ENCODE measurements around the gene TSFM. TPM values are rescaled to one million over a fixed set of nuclear protein-coding genes. Genes with fewer than 3 reads are reported as not detected.
A peak's percentile ranks its signal among the peaks of the same experiment; 100 is the strongest.

The TSFM gene
- 10 to 100 TPM; 15.5 to 21.5 (median 20.2) TPM for total RNA-seq
- 26.3 TPM for total RNA-seq (2013)
- 0.79 to 2.6 (median 1.6) reads per million in 29 experiments for total RNA-seq

DNA sequence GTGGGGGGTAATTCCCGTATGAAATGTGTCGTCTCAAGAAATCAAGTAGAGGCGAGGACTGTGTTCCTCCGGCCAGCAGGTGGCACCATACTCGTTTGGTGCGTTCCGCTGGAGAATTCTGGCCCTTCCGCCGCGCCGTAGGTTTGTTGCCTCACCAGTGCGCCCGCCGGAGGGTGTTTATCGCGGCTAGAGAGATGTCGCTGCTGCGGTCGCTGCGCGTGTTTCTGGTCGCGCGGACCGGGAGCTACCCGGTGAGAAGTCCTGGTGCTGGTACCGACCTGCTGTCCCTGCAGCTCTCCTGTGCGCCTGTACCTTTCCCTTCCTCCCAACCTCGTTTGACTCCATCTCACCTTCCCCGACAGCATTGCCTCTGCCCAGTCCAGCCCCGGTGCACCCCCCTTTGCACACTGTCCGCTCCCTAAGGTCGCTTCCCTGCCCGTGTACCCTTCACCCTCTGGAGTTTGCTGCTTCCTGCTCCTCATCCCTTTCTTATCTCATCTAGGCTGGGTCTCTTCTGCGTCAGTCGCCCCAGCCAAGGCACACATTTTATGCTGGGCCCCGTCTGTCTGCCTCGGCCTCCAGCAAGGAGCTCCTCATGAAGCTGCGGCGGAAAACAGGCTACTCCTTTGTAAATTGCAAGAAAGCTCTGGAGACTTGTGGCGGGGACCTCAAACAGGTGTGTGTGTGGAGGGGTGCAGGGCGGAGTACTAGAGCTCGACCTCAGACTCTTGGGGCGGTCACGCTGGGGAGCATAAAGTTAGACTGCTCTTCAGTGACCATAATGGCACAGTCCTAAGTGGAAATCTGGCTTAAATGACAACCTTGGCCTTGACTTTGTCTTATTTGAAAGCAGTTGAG is at the start of gene TSFM:
Gene TSFM, plus strand, starts transcription at position 180 of the 858 bp plus-strand sequence. Its CDS starts 15 bp downstream, at position 195.
- H3K9me3 ChIP-seq: no peaks in the 10 kb centered on the region
- H3K36me3 ChIP-seq (ENCODE audit: control insufficient read depth in 2 of 2, extremely low read depth in 1 of 2, insufficient read depth in 1 of 2, low read length in 1 of 2): peaks cover 0 to 30% of the 10 kb centered on the region in 2 donors
- Mint-ChIP-seq H3K27me3 (no peaks in the 10 kb centered on the region), H3K4me3 (peak within 1 kb of the TSS; percentile 98 to 100 (median 99)), H3K9me3 (no peaks in the 10 kb centered on the region), H3K4me1 (peaks cover 50 to 58% (median 52%) of the 10 kb centered on the region in 3 donors), H3K27ac (peak within 1 kb of the TSS; percentile 97 to 99), H3K36me3 (peaks cover 20% of the 10 kb centered on the region)
- ChIA-PET POLR2A (interaction anchor here (0.6 kb wide), 2 partner anchors 11 to 100 kb away, joined by 3 read pairs; partner anchors contain the start of genes EEF1AKMT3 (in 1 of the 2) and METTL1 (in 1 of the 2)), CTCF (interaction anchor here (0.5 to 2.8 kb wide), 21 partner anchors 10 to 158 kb away, joined by 3 to 14 read pairs (median 4); partner anchors contain the start of genes EEF1AKMT3 (in 2 of the 2), METTL1 (in 2 of the 2), ATP23 (in 1 of the 2) and CYP27B1 (in 1 of the 2))
- WGBS (ENCODE audit: insufficient coverage): under 1% methylated on average over 38 of the region's 45 CpGs
- peak within 1 kb of the TSS; percentile 75 for H3K27ac ChIP-seq (ENCODE audit: low read length)
- peak within 1 kb of the TSS; percentile 89 to 99 for H3K4me3 ChIP-seq (ENCODE audit: control insufficient read depth in 1 of 2, extremely low read depth in 1 of 2, low read length in 1 of 2)
- no peaks in the 10 kb centered on the region for H3K27me3 ChIP-seq (replicated peaks in 1 of 2; ENCODE audit: control insufficient read depth in 2 of 2, extremely low read depth in 1 of 2, insufficient read depth in 2 of 2, low read length in 1 of 2)
- peak; percentile 89 to 99 (median 96) for DNase-seq
- ATAC-seq (replicated peaks in 1 of 4): peak; percentile 83 to 96 (median 88)
- peaks cover 22 to 46% of the 10 kb centered on the region in 2 experiments for H3K4me1 ChIP-seq (ENCODE audit: control insufficient read depth in 1 of 2, extremely low read depth in 1 of 2, insufficient read depth in 2 of 2, low read length in 2 of 2)

DNA sequence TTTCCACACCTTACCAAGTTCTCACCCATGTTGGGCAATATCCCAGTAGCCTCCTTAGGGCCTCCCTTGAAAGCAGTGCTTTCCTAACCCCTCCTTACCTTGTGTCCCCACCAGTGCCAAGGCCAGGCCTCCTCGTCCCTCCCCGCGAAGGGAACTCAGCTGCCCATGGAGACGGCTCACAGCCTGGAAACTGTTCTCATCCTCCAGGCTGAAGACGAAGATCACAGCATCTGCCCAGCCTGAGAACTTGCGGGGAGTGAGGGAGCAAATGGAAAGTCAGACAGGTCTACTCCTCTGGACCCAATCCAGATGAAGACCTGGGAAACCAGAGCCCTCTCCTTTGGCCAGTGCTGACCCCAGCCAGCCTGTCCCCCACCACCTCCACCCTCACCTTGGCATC is 48.7 kb upstream of the TSFM start:
- Histone ChIP-seq H3K4me3 (ENCODE audit: control insufficient read depth in 1 of 2, extremely low read depth in 1 of 2, low read length in 1 of 2) (no peak overlapping the region), H3K27ac (ENCODE audit: low read length) (no peak overlapping the region), H3K27me3 (replicated peaks in 1 of 2; ENCODE audit: control insufficient read depth in 2 of 2, extremely low read depth in 1 of 2, insufficient read depth in 2 of 2, low read length in 1 of 2) (no peaks in the 10 kb centered on the region), H3K9me3 (no peaks in the 10 kb centered on the region), H3K36me3 (ENCODE audit: control insufficient read depth in 2 of 2, extremely low read depth in 1 of 2, insufficient read depth in 1 of 2, low read length in 1 of 2) (peaks cover 21 to 81% of the 10 kb centered on the region in 2 donors), H3K4me1 (ENCODE audit: control insufficient read depth in 1 of 2, extremely low read depth in 1 of 2, insufficient read depth in 2 of 2, low read length in 2 of 2) (peaks cover under 1 to 28% of the 10 kb centered on the region in 2 experiments)
- WGBS (ENCODE audit: insufficient coverage): 93% methylated on average over 6 of the region's 6 CpGs
- ATAC-seq (replicated peaks in 1 of 4) (no peak), DNase-seq (no peak)
- Mint-ChIP-seq H3K27me3 (no peaks in the 10 kb centered on the region), H3K9me3 (no peaks in the 10 kb centered on the region), H3K36me3 (peaks cover 60% of the 10 kb centered on the region), H3K4me1 (peaks cover 14 to 18% (median 15%) of the 10 kb centered on the region in 3 donors), H3K27ac (peak overlapping the region in 1 of 2 donors; percentile 8), H3K4me3 (no peak overlapping the region)
- POLR2A ChIA-PET: no interaction called here
- CTCF ChIA-PET: interaction anchor here in 1 of 2 donors (0.7 kb wide), 1 partner anchor 108 kb away, joined by 3 read pairs; no protein-coding TSS in a partner anchor

DNA sequence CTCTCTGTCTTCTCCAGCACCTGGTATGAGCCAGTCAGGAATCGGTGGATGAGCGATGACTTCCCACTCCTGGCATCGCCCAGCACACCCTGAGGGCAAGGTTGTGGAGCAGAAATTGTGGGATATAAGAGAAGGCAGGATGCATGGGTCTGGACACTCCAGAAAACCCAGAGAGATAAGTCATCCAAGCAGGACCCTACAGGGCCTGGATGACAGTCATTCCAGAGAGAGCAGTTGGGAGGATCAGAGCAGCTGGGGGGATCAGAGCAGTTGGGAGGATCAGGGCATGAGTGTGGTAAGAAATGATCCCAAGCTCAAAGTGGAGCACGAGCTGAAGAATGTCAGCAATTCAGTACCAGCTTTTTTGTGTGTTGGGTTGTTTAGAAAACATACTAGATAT is 48.0 kb upstream of the TSFM start:
- Mint-ChIP-seq H3K4me1 (peaks cover 21 to 25% (median 22%) of the 10 kb centered on the region in 3 donors), H3K4me3 (no peak overlapping the region), H3K36me3 (peaks cover 60% of the 10 kb centered on the region), H3K27me3 (no peaks in the 10 kb centered on the region), H3K27ac (peak overlapping the region; percentile 8 to 78), H3K9me3 (no peaks in the 10 kb centered on the region)
- Histone ChIP-seq H3K9me3 (no peaks in the 10 kb centered on the region), H3K27me3 (replicated peaks in 1 of 2; ENCODE audit: control insufficient read depth in 2 of 2, extremely low read depth in 1 of 2, insufficient read depth in 2 of 2, low read length in 1 of 2) (no peaks in the 10 kb centered on the region), H3K4me3 (ENCODE audit: control insufficient read depth in 1 of 2, extremely low read depth in 1 of 2, low read length in 1 of 2) (no peak overlapping the region), H3K4me1 (ENCODE audit: control insufficient read depth in 1 of 2, extremely low read depth in 1 of 2, insufficient read depth in 2 of 2, low read length in 2 of 2) (peaks cover 6 to 35% of the 10 kb centered on the region in 2 experiments), H3K36me3 (ENCODE audit: control insufficient read depth in 2 of 2, extremely low read depth in 1 of 2, insufficient read depth in 1 of 2, low read length in 1 of 2) (peaks cover 24 to 80% of the 10 kb centered on the region in 2 donors), H3K27ac (ENCODE audit: low read length) (no peak overlapping the region)
- CTCF ChIA-PET: interaction anchor here in 1 of 2 donors (0.5 kb wide), 2 partner anchors 50 to 106 kb away, joined by 3 read pairs; no protein-coding TSS in a partner anchor
- ATAC-seq (replicated peaks in 1 of 4): no peak
- POLR2A ChIA-PET: no interaction called here
- DNase-seq: no peak
- 100% methylated on average over 1 of the region's 4 CpGs for WGBS (ENCODE audit: insufficient coverage)

DNA sequence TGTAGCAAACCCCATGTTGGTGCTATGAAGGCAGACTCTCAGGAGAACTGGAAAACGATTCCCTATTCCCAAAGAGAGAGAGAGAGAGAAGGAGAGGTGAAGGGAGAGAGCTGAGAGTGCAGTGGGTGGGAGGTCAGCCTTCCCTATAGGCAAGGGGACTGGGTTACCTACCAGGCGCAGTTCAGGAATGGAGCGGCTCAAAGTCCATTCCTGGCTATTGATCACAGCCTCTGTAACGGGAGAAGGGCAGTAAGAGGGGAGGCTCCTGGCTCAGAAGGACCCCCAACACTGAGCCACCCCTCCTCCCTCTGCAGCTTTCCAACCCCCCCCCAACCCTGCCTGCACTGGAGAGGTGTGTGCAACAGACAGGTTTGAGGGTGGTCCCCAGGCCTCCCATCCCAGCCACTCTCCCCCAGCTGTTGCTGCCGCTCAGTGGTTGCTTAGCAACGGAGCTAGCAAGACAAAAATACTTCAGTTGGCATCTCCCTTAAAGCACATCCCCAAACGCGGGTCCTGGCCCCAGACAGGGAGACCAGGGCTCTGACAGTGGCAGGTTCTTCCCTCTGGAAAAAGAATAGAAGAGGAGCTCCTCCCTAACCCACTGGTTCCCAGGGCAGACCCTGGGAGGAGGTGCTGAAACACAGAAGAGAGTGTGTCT is 47.3 kb upstream of the TSFM start:
- POLR2A ChIA-PET: no interaction called here

DNA sequence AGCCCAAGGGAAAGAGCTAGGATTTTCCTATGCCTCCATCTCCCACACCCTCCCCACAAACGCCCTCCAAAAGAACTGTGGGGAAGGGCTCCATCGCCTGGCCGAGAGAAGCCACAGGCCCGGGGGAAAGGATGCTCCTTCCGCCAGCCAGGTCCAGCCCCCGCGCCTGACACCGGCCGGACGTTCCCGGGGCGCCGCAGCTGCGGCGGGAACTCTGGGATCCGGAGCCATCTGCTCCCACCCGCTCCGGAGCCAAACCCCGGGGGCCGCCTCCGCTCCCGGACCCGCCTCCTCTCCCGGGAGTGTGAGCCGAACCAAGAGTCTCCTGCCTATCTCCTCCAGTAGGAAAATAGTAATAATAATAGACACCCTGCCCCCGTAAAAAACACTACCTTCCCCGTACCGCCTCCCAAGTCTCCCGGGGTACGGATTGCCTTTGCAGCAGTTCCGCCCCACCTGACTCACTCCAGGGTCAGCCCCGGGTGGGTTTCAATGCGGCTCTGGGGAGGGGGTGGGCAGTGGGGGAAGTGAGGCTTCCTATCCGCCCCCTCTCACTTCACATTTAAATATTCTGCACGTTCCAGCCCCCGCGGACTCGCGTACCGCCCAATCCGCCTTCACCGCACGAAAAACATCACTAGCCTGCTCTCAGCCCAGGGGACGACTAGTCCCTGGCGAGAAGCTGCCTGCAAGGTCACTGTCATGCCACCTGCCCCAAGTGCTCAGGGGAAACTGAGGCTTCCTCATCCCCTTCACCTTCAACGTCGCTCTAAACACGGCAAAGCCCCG is 46.4 kb upstream of the TSFM start:
- Mint-ChIP-seq H3K4me1 (peaks cover 34 to 38% (median 34%) of the 10 kb centered on the region in 3 donors), H3K36me3 (peaks cover 45% of the 10 kb centered on the region), H3K27me3 (no peaks in the 10 kb centered on the region), H3K27ac (peak overlapping the region; percentile 63 to 79), H3K4me3 (peak overlapping the region in 1 of 3 donors; percentile 15), H3K9me3 (no peaks in the 10 kb centered on the region)
- Histone ChIP-seq H3K27ac (ENCODE audit: low read length) (no peak overlapping the region), H3K4me3 (ENCODE audit: control insufficient read depth in 1 of 2, extremely low read depth in 1 of 2, low read length in 1 of 2) (no peak overlapping the region), H3K27me3 (replicated peaks in 1 of 2; ENCODE audit: control insufficient read depth in 2 of 2, extremely low read depth in 1 of 2, insufficient read depth in 2 of 2, low read length in 1 of 2) (no peaks in the 10 kb centered on the region), H3K36me3 (ENCODE audit: control insufficient read depth in 2 of 2, extremely low read depth in 1 of 2, insufficient read depth in 1 of 2, low read length in 1 of 2) (peaks cover 21 to 77% of the 10 kb centered on the region in 2 donors), H3K9me3 (no peaks in the 10 kb centered on the region), H3K4me1 (ENCODE audit: control insufficient read depth in 1 of 2, extremely low read depth in 1 of 2, insufficient read depth in 2 of 2, low read length in 2 of 2) (peaks cover 19 to 50% of the 10 kb centered on the region in 2 experiments)
- 88% methylated on average over 26 of the region's 49 CpGs for WGBS (ENCODE audit: insufficient coverage)
- DNase-seq (no peak), ATAC-seq (replicated peaks in 1 of 4) (no peak)
- ChIA-PET CTCF (interaction anchor here in 1 of 2 donors (0.6 kb wide), 1 partner anchor 68 kb away, joined by 4 read pairs; no protein-coding TSS in a partner anchor), POLR2A (no interaction called here)

More for the DNA sequence above, 47.3 kb upstream of the TSFM start:
- H3K27me3 ChIP-seq (replicated peaks in 1 of 2; ENCODE audit: control insufficient read depth in 2 of 2, extremely low read depth in 1 of 2, insufficient read depth in 2 of 2, low read length in 1 of 2): no peaks in the 10 kb centered on the region
- CTCF ChIA-PET: interaction anchor here (0.5 to 0.6 kb wide), 2 partner anchors 69 to 106 kb away, joined by 3 to 4 read pairs; no protein-coding TSS in a partner anchor
- H3K4me3 Mint-ChIP-seq: no peak overlapping the region
- no peak for ATAC-seq (replicated peaks in 1 of 4)
- H3K36me3 ChIP-seq (ENCODE audit: control insufficient read depth in 2 of 2, extremely low read depth in 1 of 2, insufficient read depth in 1 of 2, low read length in 1 of 2): peaks cover 24 to 80% of the 10 kb centered on the region in 2 donors
- peak overlapping the region; percentile 69 to 78 for H3K27ac Mint-ChIP-seq
- no CpG with 5 or more reads among the region's 8 CpGs for WGBS (ENCODE audit: insufficient coverage)
- no peak for DNase-seq
- no peaks in the 10 kb centered on the region for H3K9me3 ChIP-seq
- H3K4me1 Mint-ChIP-seq: peaks cover 25 to 31% (median 27%) of the 10 kb centered on the region in 3 donors
- no peak overlapping the region for H3K27ac ChIP-seq (ENCODE audit: low read length)
- no peaks in the 10 kb centered on the region for H3K27me3 Mint-ChIP-seq
- peaks cover 13 to 42% of the 10 kb centered on the region in 2 experiments for H3K4me1 ChIP-seq (ENCODE audit: control insufficient read depth in 1 of 2, extremely low read depth in 1 of 2, insufficient read depth in 2 of 2, low read length in 2 of 2)
- H3K4me3 ChIP-seq (ENCODE audit: control insufficient read depth in 1 of 2, extremely low read depth in 1 of 2, low read length in 1 of 2): no peak overlapping the region
- H3K36me3 Mint-ChIP-seq: peaks cover 53% of the 10 kb centered on the region
- H3K9me3 Mint-ChIP-seq: no peaks in the 10 kb centered on the region
